Measurements from ENCODE around the gene SAAL1.

GRCh38 chr11:18106688-18107087 lies 806 bp upstream of the SAAL1 start:
- TF ChIP-seq JUND (IDR thresholded peaks at IDR 0.05), result no peak
- no peak for TF ChIP-seq TAF1 (IDR thresholded peaks at IDR 0.05; ENCODE audit: borderline replicate concordance, low read depth, low read length)
- TF ChIP-seq, protein P1, sequence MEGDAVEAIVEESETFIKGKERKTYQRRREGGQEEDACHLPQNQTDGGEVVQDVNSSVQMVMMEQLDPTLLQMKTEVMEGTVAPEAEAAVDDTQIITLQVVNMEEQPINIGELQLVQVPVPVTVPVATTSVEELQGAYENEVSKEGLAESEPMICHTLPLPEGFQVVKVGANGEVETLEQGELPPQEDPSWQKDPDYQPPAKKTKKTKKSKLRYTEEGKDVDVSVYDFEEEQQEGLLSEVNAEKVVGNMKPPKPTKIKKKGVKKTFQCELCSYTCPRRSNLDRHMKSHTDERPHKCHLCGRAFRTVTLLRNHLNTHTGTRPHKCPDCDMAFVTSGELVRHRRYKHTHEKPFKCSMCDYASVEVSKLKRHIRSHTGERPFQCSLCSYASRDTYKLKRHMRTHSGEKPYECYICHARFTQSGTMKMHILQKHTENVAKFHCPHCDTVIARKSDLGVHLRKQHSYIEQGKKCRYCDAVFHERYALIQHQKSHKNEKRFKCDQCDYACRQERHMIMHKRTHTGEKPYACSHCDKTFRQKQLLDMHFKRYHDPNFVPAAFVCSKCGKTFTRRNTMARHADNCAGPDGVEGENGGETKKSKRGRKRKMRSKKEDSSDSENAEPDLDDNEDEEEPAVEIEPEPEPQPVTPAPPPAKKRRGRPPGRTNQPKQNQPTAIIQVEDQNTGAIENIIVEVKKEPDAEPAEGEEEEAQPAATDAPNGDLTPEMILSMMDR (IDR thresholded peaks at IDR 0.05), result no peak
- TF ChIP-seq RFX5 (IDR thresholded peaks at IDR 0.05; ENCODE audit: low read length), result no peak
- no peak for TF ChIP-seq MXI1 (IDR thresholded peaks at IDR 0.05; ENCODE audit: low read depth, low read length)
- no peak for TF ChIP-seq EZH2phosphoT487 (IDR thresholded peaks at IDR 0.05; ENCODE audit: borderline replicate concordance, low read depth)
- no peak for TF ChIP-seq FOXJ3 (CRISPR knock-in tag; IDR thresholded peaks at IDR 0.05)
- no peak for TF ChIP-seq NFIC (IDR thresholded peaks at IDR 0.05; ENCODE audit: borderline replicate concordance)
- no peak for TF ChIP-seq TCF12 (IDR thresholded peaks at IDR 0.05)

All from SK-N-SH (cell line).